GM21737 (cell line): ENCODE measurements around the gene PPL.

ENCODE experiments used
- ATAC-seq: cut with Tn5 transposase; IDR thresholded peaks from one replicate; pipeline ENCODE4 v1.9.1; 2021; ENCODE audit warnings: mild to moderate bottlenecking, moderate library complexity; ENCODE audit not compliant: unreplicated experiment

PPL gene

DNA sequence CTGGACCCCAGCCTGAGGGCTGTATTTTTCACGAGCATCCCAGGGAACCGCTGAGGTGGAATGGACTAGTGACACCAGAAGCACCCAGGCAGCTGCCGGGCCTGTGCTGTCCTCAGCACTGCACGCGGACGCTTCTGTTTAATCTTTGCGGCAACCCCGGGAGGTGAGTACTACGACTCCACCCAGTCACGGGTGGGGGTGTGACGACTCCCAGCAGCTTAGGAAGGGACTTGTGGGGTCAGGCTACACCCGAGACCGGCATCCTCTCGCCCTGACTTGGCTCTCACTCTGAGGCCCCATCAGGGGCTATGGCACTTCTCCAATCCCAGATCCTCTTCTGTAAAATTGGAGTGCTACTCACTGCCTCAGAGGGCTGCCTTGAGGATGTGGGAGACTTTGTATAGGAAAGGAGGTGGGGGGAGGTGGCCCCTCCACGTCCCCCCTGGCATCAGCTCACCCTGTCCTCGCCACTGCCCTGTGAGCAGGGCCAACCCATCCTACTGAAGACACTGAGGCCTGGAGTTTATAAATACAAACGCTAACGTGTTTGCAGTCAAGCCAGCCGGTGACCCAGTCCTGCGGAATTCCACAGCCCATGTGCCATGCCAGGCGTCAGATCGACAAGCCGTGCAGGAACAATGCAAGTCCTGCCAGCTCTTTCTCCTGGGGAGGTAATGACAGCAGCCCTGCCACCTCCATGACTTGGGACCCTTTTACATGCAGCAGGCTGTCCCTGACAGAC lies 44.4 kb downstream of the PPL start:
- no peak for ATAC-seq

DNA sequence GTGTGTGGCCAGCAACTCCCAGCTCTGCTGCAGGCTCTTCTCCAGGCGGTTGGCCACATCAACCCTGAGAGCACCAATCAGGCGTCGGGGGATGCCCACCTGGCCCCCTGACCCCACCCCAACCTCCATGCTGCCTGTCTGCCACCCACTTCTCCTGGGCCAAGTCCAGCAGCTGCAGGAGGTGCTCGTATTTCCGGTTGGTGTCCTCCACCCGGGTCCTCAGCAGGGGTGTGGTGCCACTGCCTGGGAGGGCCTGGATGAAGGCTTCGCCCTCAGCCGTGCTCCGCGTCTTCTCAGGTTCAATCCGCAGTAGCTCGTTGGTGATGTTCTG lies 45.1 kb downstream of the PPL start:
- ATAC-seq, result no peak

DNA sequence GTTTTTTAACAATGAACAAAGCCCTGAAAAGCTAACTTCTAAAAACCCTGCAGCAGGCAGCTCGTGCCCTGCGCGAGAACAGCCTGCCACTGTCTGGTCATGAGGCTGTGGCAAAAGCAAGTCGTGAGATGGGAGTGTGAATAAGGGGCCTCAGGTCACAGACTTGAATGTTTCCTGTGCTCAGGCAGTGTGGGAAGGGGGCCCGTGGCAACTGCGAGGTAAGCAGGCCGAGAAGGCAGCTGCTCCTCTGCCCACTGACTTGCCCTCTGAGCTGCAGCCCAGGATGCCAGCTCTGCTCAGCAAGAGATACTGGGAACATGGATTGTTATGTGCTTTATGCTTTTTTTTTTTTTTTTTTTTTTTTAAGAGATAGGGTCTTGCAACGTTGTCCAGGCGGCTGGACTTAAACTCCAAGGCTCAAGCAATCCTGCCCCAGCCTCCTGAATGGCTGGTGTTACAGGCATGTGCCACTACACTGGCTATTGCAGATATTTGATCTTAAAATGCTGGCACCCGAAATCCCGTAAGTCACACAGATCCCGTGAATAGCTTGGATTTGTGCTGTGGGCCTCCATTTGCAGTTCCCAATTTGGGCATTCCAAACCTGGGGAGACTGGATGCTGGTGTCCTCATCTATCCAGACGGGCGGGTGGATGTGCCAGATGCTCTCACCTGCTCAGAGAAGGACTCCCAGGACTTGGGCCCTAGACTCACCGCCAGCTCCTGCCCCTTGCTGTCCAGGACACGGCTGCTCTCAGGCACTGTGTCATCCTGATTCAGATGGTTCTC lies 45.7 kb downstream of the PPL start:
- ATAC-seq, result no peak

DNA sequence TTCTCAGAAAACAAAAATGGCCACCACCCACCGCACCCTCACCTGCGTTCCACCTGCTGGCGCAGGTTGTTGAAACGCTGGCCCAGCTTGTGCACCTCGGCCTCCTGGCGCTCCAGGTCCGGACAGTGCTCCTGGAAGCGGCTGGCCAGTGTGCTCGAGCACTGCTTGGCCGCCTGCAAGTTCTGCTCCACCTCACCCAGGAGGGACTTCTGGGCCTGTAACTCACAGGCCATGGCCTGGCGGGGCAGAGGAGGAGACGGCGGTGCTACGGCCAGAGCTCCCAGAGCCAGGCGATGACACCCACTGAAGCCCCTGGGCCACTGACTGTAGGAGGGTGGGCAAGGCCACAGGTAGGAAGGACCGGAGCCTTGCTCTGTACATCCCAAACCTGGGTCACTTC lies 46.3 kb downstream of the PPL start:
- no peak for ATAC-seq

DNA sequence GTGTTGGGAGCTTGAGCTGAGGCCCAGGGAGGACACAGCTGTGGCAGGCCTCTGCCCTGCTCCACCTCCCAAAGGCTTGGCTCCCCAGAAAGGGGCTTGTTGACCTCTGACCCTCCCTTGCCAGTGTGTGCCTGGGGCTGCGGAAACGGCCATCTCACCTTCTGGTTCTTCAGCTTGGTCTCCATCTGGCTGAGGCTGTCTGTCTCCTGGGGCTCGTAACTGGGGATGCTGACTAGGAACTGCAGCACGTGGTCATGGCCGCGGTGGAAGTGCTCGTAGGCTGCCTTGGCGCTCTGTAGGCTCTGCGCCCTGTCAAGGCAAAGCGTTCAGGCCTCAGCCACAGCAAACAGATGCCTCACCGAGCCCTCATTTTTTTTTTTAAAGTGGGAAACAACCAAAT lies 46.9 kb downstream of the PPL start:
- no peak for ATAC-seq

DNA sequence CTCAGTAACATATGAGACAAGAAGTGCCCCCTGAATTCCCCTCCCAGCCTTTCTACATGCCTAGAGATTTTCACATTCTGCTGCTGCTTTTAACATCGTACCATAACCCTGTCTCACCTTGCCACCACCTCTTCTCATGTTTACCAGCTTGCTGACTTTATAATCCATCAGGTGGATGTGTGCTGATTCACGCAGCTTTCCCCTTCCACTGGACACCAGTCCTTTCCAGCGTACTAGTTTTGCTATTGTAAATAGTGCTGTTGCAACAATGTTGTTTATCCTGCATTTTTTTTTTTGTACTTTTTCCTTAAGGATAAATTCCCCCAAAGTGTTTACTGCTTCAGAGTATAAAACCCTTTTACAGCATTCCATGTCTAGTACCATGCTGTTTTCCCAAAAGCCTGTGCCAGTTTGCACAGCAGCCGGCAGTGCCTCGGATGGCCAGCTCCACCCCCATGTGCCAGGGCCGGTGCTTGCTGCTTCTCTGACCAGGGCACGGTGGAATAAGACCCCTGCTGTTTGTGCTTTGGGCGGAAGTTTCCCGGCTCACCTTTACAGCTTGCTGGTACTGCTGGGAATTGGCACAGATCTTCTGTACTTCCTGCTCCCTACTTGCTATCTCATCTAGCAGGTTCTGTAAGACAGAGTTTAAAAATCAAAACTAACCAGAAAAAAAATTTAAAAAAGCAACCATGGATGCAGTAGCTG lies 48.4 kb downstream of the PPL start:
- no peak for ATAC-seq

DNA sequence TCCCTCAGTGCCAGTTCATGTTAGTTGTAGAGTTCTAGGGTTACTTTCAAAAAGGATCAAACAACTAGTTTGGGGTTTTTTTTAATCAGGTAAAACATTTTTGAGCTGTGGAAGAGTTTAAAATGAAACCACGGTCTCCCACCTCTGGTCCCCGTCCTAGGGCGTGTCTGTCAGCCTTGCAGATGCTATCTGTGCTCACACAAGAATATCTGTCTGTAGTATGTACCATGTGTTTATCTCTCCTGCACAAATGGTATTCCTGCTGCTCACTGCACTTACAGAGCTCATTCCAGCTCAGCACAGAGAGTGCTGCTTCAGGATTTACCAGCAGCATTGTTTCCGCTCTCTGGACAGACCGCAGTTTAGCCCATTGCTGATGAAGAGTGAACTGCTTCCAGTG lies 50.8 kb downstream of the PPL start:
- ATAC-seq, result no peak

DNA sequence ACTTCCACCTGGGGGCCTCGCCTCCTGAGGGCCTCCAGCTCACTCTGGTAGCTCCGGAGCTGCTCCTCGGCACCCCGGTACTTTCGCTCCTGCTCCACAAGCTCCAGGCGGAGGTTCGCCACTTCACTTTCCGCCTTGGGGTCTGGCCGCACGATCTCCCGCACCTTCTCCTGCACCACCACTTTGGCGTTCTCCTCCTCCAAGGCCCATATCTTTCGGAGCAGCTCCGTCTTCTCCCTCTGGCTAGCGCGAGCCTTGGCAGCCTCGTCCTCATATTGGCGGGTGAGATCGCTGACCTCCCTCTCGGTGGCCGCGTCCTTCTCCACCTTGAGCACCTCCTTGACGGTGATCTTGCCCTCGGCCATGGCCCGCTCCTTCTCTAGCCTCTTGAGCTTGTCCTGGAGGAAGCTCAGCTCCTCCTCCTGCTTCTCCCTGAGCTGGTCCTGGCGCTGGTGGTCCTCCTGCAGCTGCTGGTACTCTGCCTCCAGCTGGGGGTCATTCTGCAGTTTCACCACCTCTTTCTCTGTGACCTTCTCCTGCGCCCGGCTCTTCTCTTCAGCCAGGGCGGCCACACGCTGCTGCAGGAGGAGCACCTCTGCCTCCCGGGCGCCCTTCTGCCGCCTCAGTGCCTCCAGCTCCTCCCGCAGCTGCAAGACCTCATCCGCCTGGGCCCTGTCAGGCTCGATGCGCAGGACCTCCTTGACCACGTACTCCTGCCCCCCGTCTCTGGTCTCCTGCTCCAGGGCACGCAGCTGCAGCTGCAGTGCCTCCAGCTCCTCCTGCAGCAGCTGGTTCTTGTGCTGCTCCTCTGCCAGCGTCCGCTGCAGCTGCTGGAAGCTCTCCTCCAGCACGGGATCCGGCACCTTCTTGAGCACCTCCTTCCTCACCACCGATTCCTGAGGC lies 51.7 kb downstream of the PPL start:
- no peak for ATAC-seq

DNA sequence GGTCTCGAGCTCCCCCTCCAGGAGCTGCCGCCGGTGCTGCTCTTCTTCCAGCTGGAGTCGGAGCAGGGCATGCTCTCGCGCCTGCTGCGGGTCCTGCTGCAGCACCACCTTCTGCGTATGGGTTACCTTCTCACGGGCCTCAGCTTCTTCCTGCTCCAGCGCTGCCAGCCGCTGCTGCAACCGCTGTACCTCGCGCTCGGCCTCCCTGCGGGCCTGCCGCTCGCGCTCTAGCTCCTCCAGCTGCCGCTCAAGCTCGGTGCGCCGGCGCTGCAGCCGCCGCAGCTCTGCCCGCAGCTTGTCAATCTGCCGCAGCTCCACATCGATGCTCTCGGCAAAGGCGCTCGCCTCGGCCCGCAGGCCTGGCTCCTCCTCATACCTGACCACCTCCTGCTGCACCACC lies 52.7 kb downstream of the PPL start:
- no peak for ATAC-seq

DNA sequence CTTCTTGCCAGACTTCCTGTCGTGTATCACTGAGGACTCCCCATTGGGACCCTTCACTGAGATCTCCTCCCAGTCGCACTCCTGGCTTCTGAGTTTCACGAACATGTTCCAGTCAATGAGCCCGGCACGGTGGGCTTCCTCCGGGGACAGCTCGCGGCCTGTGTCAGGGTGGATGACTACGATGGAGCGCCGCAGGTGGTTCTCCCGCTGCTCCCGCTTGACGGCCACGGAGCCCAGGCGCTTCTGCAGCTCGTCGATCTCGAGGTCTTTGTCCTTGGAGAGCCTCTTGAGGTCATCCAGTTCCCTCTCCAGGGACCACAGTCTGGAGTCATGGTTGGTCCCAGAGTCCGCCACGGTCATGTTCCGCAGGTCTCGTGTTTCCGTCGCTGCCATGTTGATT lies 53.4 kb downstream of the PPL start:
- ATAC-seq, result no peak

DNA sequence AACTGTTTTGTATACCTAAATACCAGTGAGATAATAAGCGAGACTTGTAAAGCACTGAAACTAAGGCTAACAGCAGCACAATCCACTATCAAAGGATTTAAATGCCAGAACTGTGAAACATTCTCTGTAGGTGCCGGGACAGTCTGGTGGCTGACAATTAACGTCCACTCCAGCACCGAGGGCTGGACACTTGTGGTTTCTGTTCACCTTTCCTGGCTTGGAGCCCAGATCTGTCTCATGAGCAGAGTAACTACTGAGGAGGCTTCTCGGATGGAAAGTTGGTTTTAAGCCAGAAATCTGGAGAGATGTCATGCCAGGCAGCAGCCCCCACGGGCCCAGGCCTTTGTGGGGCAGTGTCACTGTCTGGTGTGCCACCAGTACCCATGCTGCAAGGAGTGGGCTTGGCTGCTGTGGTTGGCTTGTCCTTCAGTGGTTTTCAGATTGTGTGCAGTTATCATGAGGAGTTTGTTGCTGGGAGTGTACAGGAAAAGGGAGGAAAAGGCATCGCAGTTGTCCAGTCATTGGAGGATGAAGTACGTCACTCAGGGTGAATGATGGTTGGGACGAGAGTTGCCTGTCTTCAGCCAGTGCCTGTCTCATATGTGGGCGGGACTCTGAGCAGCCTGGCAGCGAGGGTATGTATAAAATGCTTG lies 54.2 kb downstream of the PPL start:
- no peak for ATAC-seq

DNA sequence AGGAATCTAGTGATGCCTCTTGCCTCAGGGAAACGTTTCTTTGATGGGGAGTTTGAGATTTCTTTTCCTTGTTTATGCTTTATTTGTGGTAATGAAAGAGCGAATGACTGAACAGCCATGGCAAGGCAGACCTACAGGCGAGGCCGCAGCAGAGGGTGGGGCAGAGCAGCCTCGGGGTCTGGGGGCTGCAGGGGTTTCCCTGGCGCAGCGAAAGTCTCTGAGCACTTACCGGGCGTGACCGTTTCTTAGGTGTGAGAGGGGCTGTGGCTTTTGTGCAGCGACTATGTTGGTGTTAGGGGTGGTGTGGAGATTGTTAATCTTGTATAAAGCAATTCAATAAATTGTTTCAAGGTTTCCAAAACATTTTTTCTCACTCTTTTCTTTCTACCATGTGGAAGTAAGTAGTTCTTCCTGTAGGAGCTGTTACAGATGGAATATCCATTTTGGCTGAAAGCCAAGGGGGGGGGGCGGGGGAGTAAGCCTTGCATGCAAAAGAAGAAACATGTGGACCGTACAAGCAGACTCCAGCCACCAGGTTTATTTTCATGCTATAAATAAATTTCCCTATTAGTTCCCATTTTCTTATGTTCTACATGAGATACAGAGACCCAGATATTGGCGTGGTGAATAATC lies 54.8 kb downstream of the PPL start:
- ATAC-seq, result no peak

DNA sequence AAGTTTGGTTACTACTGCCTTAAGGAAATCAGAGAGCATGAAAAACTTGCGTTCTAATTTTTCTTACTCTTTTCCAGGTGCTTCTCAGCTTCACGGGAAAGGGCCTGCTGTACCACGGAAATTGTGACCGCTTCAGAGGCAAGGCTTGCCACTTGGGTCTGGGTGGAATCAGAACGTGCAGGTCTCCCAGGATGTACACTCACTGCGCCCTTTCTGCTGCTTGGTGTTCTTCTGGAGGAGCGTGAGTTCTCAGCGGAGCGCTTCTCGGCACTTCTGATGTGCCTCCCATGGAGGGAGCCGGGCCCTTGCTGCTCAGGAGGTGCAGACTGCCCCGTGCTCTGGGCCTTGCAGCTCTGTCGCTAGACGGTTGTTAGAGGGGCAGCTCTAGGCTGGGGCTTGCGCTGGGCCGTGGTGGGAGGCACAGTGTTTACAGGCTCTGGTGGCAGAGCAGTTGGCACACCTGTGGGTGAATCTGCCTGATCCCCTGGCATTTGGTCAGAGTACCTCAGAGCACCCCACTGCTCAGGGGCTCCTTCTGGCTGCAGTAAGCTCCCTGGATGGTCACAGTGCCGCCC lies 56.9 kb downstream of the PPL start:
- no peak for ATAC-seq

DNA sequence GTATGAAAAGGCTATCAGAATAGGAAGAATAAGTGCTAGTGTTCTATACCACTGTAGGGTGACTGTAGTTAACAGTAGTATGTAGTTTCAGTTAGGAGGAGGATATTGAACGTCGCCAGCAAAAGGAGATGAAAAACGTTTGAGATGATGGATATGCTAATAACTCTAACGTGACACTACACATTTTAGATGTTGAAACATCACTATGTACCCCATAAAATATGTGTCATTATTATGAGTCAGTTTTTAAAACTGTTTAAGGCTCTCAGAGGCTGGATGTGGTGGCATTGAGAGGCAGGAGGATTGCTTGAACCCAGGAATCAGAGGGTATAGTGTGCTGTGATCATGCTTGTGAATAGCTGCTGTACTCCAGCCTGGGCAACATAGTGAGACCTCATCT lies 57.9 kb downstream of the PPL start:
- no peak for ATAC-seq

DNA sequence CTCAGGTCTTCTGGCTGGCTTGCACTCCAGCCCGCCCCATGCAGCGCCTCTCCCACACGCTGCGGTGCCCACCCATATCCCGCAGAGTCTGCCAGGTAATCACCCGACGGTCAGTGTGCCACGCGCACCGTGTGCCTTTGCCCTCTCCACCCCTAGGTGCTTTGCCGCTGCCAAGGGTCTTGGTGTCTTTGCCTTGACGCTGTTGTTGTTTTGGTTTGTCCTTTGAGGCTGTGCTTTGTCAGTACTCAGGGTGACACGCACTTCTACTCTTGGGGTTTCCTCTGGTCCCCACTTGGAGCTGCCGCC lies 59.6 kb downstream of the PPL start:
- no peak for ATAC-seq

DNA sequence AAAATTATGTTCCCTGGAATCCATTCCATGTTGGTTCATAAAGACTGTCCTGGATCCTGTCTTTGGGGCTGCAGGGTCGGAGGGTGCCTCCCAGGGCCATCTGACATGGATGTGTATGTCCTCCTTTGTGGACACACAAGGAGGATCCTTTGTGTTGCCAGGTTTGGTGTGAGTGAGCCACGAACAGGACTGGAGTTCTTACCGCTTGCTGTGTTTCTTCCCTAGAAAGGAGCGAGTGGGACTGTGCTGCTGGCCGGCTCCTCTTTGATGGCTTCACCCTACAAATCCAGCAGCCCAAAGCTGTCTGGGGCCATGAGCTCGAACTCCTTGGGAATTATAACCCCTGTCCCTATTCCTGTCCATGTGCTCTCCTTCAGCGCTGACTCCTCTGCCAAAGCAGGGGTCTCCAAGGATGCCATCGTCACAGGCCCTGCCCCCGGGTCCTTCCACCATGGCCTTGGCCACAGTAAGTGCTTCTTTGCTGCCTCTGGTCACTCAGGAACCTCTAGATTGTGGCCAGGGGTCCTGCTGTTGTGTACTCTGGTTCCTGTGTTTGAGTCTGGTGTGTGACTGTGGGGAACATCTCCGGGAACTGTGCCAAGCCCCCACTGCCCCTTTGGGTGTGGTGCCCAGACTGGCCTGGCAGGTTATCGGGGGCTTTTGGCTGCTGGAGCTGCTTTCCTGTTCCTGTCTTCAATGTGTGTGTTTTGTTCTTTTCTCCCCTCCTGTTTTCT lies 60.1 kb downstream of the PPL start:
- no peak for ATAC-seq

DNA sequence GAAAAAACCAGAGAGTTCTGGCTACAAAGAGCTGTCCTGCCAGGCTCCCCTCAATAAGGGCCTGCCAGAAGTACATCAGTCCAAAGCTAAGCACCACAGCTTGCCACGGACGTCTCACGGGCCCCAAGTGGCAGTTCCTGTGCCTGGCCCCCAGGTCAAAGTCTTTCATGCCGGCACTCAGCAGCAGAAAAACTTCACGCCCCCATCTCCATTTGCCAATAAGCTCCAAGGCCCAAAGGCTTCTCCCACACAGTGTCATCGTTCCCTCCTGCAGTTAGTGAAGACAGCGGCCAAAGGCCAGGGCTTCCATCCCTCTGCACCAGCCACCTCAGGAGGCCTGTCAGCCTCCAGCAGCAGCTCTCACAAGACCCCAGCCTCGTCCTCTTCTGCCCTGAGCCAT lies 62.3 kb downstream of the PPL start:
- no peak for ATAC-seq

DNA sequence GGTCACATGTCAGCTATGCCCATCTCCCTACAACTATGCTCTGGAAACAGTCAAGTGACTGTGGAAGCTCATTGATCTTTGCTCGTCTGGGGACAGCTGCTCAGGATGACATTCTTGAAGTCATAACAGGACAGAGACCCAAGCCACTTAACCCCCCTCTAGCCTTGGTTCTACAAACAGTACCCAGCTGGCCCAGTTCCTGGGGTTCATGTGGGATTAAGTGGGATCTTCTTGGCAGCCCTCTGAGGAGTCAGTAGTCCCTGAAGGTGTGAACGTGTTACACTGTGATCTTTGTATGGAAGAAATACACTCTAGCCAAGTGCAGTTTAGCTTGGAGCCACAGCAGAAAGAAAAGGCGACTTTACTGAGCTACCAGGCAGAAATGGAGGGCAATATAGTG lies 63.9 kb downstream of the PPL start:
- ATAC-seq, result no peak

DNA sequence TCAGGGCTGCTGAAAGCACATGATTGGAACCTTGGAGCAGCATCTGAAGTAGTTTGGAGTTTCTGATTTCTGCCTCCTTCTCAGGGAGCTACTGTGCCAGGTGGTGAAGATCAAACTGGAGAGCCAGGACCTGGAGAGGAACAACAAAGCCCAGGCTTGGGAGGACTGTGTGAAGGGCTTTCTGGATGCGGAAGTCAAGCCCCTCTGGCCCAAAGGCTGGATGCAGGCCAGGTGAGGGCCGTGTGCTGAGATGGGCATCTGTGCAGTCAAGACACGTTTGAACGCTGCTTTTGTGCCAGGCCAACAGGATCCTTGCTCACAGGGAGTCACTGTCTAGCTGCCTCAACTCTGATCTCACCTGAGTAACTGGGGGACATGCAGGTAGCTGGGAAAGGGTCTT lies 65.9 kb downstream of the PPL start:
- no peak for ATAC-seq
